ENCODE data around the gene PSMB4. TPM values are rescaled to one million over a fixed set of nuclear protein-coding genes. Genes with fewer than 3 reads are reported as not detected.
"Not testable (repeated sequence)": the region's sequence is repeated elsewhere in the genome, so short reads cannot be mapped to it uniquely, and the experiment has no call there.

PSMB4 gene
- total RNA-seq, 1 experiment from 2014 or later = 565 TPM

DNA sequence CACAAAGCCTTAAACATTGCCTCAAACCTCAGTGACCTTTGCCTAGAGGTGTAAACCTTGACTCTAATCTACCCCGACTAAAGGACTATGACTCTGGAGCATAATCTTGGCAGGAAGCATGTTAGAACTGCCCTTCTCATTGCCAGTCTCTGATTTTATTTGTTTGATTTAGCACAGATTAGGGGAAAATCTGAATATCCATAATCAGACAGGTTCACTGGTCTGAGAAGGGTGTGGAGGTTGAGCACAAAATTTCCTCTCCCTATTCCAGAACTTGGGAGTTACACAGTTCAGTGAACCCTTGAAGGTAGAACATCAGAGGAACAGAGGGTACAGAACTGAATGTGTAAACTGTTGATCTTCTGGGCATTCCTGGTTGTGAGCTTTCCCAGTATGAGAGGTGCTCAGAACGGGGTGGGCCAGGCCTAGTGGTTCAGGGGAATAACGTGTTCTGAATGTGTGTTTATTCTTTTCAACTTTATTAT, 8.3 kb upstream of the PSMB4 start:
- BruUV-seq (replicated peaks) = no TSS peak
- DNase-seq (ENCODE audit: low spot score) = no peak
- no peaks in the 10 kb centered on the region for H3K9me3 ChIP-seq (ENCODE audit: low read depth, low read length, poor library complexity, severe bottlenecking)
- no peaks in the 10 kb centered on the region for H3K4me1 ChIP-seq (ENCODE audit: insufficient read depth, low read length, poor library complexity, severe bottlenecking)
- no peak overlapping the region for H3K4me3 ChIP-seq (ENCODE audit: low read depth, low read length, poor library complexity, severe bottlenecking)
- no peaks in the 10 kb centered on the region for H3K36me3 ChIP-seq (ENCODE audit: insufficient read depth, low read length, poor library complexity, severe bottlenecking)
- H3K27ac ChIP-seq (ENCODE audit: low read depth, low read length, poor library complexity, severe bottlenecking) = no peak overlapping the region
- no peaks in the 10 kb centered on the region for H3K27me3 ChIP-seq (replicated peaks; ENCODE audit: insufficient read depth, low read depth, low read length, poor library complexity)
- ChIA-PET CTCF (no interaction called here), POLR2A (ENCODE audit: low non-redundant PET) (no interaction called here)
- intact Hi-C loops (cut with micrococcal nuclease; ENCODE audit: unreplicated experiment) = loop anchor here (10.0 kb wide), 1 partner anchor 86 kb away; no protein-coding TSS in a partner anchor
- TF ChIP-seq EZH2 (IDR thresholded peaks at IDR 0.05; ENCODE audit: borderline replicate concordance, low read depth, low read length, poor library complexity, severe bottlenecking) = no peak
- TF ChIP-seq, protein P1, sequence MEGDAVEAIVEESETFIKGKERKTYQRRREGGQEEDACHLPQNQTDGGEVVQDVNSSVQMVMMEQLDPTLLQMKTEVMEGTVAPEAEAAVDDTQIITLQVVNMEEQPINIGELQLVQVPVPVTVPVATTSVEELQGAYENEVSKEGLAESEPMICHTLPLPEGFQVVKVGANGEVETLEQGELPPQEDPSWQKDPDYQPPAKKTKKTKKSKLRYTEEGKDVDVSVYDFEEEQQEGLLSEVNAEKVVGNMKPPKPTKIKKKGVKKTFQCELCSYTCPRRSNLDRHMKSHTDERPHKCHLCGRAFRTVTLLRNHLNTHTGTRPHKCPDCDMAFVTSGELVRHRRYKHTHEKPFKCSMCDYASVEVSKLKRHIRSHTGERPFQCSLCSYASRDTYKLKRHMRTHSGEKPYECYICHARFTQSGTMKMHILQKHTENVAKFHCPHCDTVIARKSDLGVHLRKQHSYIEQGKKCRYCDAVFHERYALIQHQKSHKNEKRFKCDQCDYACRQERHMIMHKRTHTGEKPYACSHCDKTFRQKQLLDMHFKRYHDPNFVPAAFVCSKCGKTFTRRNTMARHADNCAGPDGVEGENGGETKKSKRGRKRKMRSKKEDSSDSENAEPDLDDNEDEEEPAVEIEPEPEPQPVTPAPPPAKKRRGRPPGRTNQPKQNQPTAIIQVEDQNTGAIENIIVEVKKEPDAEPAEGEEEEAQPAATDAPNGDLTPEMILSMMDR (conservative IDR thresholded peaks at IDR 0.05; ENCODE audit: low read depth, low read length) = no peak

DNA sequence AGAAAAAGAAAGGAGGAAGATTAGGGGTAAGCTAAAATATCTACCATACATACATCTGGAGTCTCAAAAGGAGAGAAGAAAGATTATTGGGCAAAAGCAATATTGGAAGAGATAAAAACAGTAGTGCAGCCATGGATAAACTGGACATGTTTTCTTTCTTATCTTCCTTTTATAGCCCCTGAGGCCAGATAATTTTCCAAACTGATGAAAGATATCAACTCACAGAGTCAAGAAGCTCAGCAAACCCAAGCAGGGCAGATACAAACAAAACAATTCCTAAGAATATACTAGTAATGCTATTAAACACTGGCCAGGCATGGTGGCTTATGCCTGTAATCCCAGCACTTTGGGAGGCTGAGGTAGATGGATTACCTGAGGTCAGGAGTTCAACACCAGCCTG, 5.8 kb upstream of the PSMB4 start:
- TF ChIP-seq EZH2 (IDR thresholded peaks at IDR 0.05; ENCODE audit: borderline replicate concordance, low read depth, low read length, poor library complexity, severe bottlenecking) = no peak
- TF ChIP-seq, protein P1 (conservative IDR thresholded peaks at IDR 0.05; ENCODE audit: low read depth, low read length) = no peak
- Histone ChIP-seq H3K36me3 (ENCODE audit: insufficient read depth, low read length, poor library complexity, severe bottlenecking) (no peaks in the 10 kb centered on the region), H3K9me3 (ENCODE audit: low read depth, low read length, poor library complexity, severe bottlenecking) (no peaks in the 10 kb centered on the region), H3K4me1 (ENCODE audit: insufficient read depth, low read length, poor library complexity, severe bottlenecking) (no peaks in the 10 kb centered on the region), H3K27ac (ENCODE audit: low read depth, low read length, poor library complexity, severe bottlenecking) (no peak overlapping the region), H3K27me3 (replicated peaks; ENCODE audit: insufficient read depth, low read depth, low read length, poor library complexity) (no peaks in the 10 kb centered on the region), H3K4me3 (ENCODE audit: low read depth, low read length, poor library complexity, severe bottlenecking) (no peak overlapping the region)
- no peak for DNase-seq (ENCODE audit: low spot score)
- POLR2A ChIA-PET (ENCODE audit: low non-redundant PET) = no interaction called here
- intact Hi-C loops (cut with micrococcal nuclease; ENCODE audit: unreplicated experiment) = loop anchor here (10.0 kb wide), 1 partner anchor 89 kb away; no protein-coding TSS in a partner anchor
- CTCF ChIA-PET = no interaction called here
- BruUV-seq (replicated peaks) = no TSS peak

DNA sequence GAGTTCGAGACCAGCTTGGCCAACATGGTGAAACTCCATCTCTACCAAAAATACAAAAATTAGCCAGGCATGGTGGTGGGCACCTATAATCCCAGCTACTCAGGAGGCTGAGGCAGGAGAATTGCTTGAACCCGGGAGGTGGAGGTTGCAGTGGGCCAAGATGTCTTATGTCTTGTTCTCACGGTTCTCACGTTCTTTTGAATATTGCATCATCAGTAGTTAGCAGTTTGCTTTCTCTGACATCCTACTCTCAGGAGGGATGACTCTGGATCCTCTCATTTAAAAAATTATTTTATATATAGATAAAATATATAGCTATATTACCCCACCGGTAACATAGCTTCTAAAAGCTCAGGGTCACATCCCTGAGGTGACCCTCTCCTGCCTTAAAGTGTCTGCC, 3.1 kb upstream of the PSMB4 start:
- BruUV-seq (replicated peaks); H3K27me3 ChIP-seq (replicated peaks; ENCODE audit: insufficient read depth, low read depth, low read length, poor library complexity); H3K27ac ChIP-seq (ENCODE audit: low read depth, low read length, poor library complexity, severe bottlenecking); CTCF ChIA-PET; H3K4me1 ChIP-seq (ENCODE audit: insufficient read depth, low read length, poor library complexity, severe bottlenecking); H3K9me3 ChIP-seq (ENCODE audit: low read depth, low read length, poor library complexity, severe bottlenecking); POLR2A ChIA-PET (ENCODE audit: low non-redundant PET); H3K4me3 ChIP-seq (ENCODE audit: low read depth, low read length, poor library complexity, severe bottlenecking); DNase-seq (ENCODE audit: low spot score): not testable (repeated sequence)
- H3K36me3 ChIP-seq (ENCODE audit: insufficient read depth, low read length, poor library complexity, severe bottlenecking) = peaks cover 14% of the 10 kb centered on the region
- intact Hi-C loops (cut with micrococcal nuclease; ENCODE audit: unreplicated experiment) = loop anchor here (5.0 to 10.0 kb wide), 2 partner anchors 49 to 91 kb away; partner anchors contain the start of gene RFX5

DNA sequence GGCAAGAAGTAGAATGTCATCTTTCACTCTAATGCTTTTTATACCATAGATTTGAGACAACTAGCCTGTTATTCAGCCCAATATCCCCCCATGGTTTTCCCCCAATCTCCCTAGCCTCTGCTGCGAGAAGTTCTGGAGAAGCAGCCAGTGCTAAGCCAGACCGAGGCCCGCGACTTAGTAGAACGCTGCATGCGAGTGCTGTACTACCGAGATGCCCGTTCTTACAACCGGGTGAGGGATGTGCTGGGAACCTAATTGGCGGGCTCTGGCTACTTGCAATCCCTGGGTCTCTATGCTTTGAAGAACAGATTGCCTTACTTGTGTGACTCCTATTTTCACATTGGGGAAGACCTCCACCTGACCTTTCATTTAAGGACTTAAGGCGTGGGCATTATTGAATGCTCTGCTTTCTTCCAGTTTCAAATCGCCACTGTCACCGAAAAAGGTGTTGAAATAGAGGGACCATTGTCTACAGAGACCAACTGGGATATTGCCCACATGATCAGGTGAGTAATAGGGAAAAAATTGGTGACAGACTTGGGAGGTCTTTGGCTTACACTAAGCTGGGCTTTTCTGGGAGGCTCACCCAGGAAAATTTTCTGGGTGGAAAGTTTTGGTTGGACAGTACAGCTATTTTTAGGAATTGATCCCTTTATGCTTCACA, 1.9 kb downstream of the PSMB4 start:
- no TSS peak for BruUV-seq (replicated peaks)
- DNase-seq (ENCODE audit: low spot score) = no peak

More for the DNA sequence above, 1.9 kb downstream of the PSMB4 start:
- Histone ChIP-seq H3K9me3 (ENCODE audit: low read depth, low read length, poor library complexity, severe bottlenecking) (no peaks in the 10 kb centered on the region), H3K36me3 (ENCODE audit: insufficient read depth, low read length, poor library complexity, severe bottlenecking) (peaks cover 63% of the 10 kb centered on the region), H3K27me3 (replicated peaks; ENCODE audit: insufficient read depth, low read depth, low read length, poor library complexity) (no peaks in the 10 kb centered on the region), H3K4me1 (ENCODE audit: insufficient read depth, low read length, poor library complexity, severe bottlenecking) (peaks cover 8% of the 10 kb centered on the region), H3K27ac (ENCODE audit: low read depth, low read length, poor library complexity, severe bottlenecking) (no peak overlapping the region), H3K4me3 (ENCODE audit: low read depth, low read length, poor library complexity, severe bottlenecking) (peak overlapping the region; percentile 96)
- POLR2A ChIA-PET (ENCODE audit: low non-redundant PET) = no interaction called here
- CTCF ChIA-PET = no interaction called here
- no peak for TF ChIP-seq EZH2 (IDR thresholded peaks at IDR 0.05; ENCODE audit: borderline replicate concordance, low read depth, low read length, poor library complexity, severe bottlenecking)
- intact Hi-C loops (cut with micrococcal nuclease; ENCODE audit: unreplicated experiment) = no loop called here
